Upper lobe of right lung (tissue), 1 donor: ENCODE measurements around the gene TBR1. TPM values are rescaled to one million over a fixed set of nuclear protein-coding genes. Genes with fewer than 3 reads are reported as not detected.

Experiments
- ATAC-seq: fragments of 200-7000 bp; cut with Tn5 transposase; one replicate; pipeline ENCODE4 v1.9.1; 2020; ENCODE audit warnings: mild to moderate bottlenecking, moderate library complexity
- DNase-seq: peaks from one replicate; pipeline ENCODE4 v3.0.0-alpha.2; 2020
- H3K27ac ChIP-seq: fragments of 200-600 bp; one replicate; pipeline ENCODE4 v1.8.0; 2022
- H3K27me3 ChIP-seq: fragments of 200-600 bp; one replicate; pipeline ENCODE4 v1.8.0; 2022; ENCODE audit warnings: mild to moderate bottlenecking
- H3K36me3 ChIP-seq: fragments of 200-600 bp; one replicate; pipeline ENCODE4 v1.8.0; 2022
- H3K4me1 ChIP-seq: fragments of 200-600 bp; one replicate; pipeline ENCODE4 v1.8.0; 2022
- H3K4me3 ChIP-seq: fragments of 200-600 bp; one replicate; pipeline ENCODE4 v1.8.0; 2022; ENCODE audit warnings: mild to moderate bottlenecking
- H3K9me3 ChIP-seq: fragments of 200-600 bp; one replicate; pipeline ENCODE4 v1.8.0; 2022
- intact Hi-C: fragments of 100-400 bp; cut with DNase I; formaldehyde crosslinking; loops from one replicate; pipeline ENCODE4 v1.11.0; 2022
- total RNA-seq: library from RNA; stranded (reverse); fragmentation: NEBNext Ultra II Directional; extraction: Animal tissue kit (Norgen Biotek cat#: 25700); gene quantifications from one replicate; pipeline ENCODE4 v1.2.1, GENCODE V29; 2021
- TF ChIP-seq, protein P1 (sequence below): fragments of 200-600 bp; IDR thresholded peaks from one replicate; pipeline ENCODE4 v1.8.0; 2022; ENCODE audit warnings: antibody characterized with exemption
- donor health status: DM: no; HTN: yes; CAD: no; lungs with severe emphysema.

The TBR1 gene
- total RNA-seq, 1 donor from 2014 or later: not detected

DNA sequence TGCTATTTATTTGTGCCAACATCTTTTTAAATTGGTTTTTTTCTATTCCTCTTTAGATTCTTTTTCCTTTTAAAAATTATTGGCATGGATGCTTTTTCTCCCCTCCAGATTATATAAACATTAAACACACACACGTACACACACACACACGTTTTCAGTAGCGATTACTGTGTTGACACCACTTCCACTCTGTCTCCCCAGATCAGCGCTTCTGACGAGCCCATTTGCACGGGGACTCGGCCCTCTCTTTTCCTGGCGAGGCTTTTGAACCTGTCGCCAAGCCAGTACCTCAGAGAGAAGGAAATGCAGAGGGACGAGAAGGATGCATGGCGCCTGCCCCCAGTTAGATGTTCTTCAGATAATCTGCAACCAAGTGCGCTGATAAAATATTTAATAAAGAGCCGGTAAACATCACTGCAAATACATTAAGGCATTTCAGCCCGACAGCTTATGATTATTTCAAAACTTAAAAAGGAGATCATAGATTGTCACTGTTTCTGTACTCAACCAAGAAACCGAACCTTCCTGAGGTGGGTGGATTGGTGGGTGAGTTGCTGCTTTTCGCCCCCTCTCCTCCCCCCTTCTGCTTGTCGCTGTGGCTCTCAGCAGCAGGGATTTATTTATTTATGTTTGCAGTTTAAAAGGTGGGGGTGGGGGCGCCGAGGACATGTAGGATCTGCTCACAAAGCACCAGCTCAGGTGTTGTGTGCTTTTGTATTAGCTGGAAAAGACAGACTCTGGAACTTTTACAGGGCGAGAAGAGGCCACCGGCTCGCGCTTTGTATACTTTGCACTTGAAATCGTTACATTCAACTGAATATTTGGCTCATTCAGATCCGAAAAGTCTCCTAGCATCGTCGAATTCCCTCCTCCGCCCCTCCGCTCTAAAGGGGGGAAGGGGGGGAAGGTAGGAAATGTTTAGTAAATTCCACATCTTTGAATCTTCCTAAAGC lies 787 bp upstream of the TBR1 start:
- TF ChIP-seq, protein P1, sequence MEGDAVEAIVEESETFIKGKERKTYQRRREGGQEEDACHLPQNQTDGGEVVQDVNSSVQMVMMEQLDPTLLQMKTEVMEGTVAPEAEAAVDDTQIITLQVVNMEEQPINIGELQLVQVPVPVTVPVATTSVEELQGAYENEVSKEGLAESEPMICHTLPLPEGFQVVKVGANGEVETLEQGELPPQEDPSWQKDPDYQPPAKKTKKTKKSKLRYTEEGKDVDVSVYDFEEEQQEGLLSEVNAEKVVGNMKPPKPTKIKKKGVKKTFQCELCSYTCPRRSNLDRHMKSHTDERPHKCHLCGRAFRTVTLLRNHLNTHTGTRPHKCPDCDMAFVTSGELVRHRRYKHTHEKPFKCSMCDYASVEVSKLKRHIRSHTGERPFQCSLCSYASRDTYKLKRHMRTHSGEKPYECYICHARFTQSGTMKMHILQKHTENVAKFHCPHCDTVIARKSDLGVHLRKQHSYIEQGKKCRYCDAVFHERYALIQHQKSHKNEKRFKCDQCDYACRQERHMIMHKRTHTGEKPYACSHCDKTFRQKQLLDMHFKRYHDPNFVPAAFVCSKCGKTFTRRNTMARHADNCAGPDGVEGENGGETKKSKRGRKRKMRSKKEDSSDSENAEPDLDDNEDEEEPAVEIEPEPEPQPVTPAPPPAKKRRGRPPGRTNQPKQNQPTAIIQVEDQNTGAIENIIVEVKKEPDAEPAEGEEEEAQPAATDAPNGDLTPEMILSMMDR: no peak
- Histone ChIP-seq H3K9me3 (no peaks in the 10 kb centered on the region), H3K4me1 (peaks cover 44% of the 10 kb centered on the region), H3K27ac (no peak overlapping the region), H3K27me3 (peaks cover 62% of the 10 kb centered on the region), H3K36me3 (no peaks in the 10 kb centered on the region), H3K4me3 (peak overlapping the region; percentile 41)
- ATAC-seq (peak; percentile 11), DNase-seq (no peak)
- intact Hi-C loops: no loop called here

DNA sequence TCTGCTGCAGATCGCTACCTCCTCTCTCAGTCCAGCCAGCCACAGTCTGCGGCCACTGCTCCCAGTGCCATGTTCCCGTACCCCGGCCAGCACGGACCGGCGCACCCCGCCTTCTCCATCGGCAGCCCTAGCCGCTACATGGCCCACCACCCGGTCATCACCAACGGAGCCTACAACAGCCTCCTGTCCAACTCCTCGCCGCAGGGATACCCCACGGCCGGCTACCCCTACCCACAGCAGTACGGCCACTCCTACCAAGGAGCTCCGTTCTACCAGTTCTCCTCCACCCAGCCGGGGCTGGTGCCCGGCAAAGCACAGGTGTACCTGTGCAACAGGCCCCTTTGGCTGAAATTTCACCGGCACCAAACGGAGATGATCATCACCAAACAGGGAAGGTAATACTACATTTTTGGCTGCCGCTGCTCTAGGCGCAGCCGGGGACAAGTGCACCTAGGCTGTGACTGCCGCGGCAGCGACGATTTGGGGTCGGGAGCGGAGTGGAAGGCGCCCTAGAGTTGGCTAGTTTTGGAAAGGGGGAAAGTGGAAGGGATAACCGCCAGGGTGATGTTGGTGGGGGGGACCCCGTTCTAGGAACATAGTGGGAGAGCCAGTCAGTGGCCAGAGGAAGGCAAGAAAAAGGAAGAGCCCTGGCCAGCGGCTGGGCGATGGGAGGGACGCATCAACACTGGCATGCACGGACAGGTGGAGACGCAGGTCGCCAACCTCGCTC lies 776 bp downstream of the TBR1 start:
- H3K36me3 ChIP-seq: no peaks in the 10 kb centered on the region
- ATAC-seq (peak; percentile 24), DNase-seq (no peak)
- intact Hi-C loops: no loop called here
- H3K4me3 ChIP-seq: no peak overlapping the region
- no peaks in the 10 kb centered on the region for H3K9me3 ChIP-seq
- no peak overlapping the region for H3K27ac ChIP-seq
- peaks cover 78% of the 10 kb centered on the region for H3K27me3 ChIP-seq
- TF ChIP-seq, protein P1: no peak
- H3K4me1 ChIP-seq: peaks cover 44% of the 10 kb centered on the region

DNA sequence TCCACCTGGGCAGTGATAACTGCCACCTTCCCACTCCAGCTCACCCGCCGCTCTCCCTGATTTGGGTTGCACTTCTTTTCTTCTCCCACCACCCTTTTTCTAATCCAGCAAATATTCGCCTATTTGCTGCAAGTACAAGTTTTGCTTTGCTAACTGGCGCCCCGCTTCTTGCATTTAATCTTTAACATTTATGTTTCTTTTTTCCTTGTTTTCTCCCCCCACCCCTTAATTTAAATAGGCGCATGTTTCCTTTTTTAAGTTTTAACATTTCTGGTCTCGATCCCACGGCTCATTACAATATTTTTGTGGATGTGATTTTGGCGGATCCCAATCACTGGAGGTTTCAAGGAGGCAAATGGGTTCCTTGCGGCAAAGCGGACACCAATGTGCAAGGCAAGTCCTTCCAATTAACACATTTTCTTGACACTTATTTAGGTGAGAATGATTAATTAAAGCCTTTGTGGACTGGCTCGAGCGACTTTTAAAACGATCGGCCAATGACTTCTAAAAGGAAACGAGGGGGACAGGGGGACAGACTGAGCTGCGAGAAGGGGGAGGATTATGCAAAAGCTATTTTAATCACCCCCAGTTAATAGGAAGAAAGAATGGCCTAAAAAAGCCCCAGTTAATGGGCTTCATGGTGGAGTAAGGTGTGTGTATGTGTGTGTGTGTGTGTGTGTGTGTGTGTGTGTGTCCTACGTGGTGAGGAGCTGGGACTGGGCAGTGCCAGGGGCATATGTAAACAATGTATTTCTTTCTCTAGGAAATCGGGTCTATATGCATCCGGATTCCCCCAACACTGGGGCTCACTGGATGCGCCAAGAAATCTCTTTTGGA lies 1.6 kb downstream of the TBR1 start:
- Histone ChIP-seq H3K4me1 (peaks cover 44% of the 10 kb centered on the region), H3K36me3 (no peaks in the 10 kb centered on the region), H3K27ac (no peak overlapping the region), H3K4me3 (no peak overlapping the region), H3K27me3 (peaks cover 86% of the 10 kb centered on the region), H3K9me3 (no peaks in the 10 kb centered on the region)
- TF ChIP-seq, protein P1: no peak
- ATAC-seq (no peak), DNase-seq (no peak)
- intact Hi-C loops: no loop called here

DNA sequence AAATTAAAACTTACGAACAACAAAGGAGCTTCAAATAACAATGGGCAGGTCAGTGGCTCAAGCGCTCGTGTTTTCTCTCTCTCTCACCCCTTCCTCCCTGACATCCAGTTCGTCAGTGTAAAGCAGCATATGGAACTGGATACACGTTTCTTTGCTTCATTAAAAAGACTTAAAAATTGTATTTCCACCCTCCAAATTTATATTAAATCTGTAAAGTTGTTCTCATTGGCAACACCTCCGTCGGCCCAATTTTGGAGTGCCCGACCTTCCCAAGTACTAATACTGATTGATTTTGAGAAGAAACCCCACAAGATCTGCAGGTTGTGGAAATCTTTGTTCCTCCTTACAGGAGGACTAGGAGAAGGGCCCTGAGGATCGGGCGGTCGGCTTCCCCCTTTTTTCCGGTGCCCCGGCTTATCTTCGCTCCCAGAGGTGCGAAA lies 2.2 kb downstream of the TBR1 start:
- Histone ChIP-seq H3K4me3 (no peak overlapping the region), H3K9me3 (no peaks in the 10 kb centered on the region), H3K27me3 (peaks cover 92% of the 10 kb centered on the region), H3K36me3 (no peaks in the 10 kb centered on the region), H3K4me1 (peaks cover 44% of the 10 kb centered on the region), H3K27ac (no peak overlapping the region)
- no peak for DNase-seq
- intact Hi-C loops: no loop called here
- TF ChIP-seq, protein P1: no peak
- no peak for ATAC-seq
